GM12878 (cell line): Measurements from ENCODE around the gene PRDM15. TPM values are rescaled to one million over a fixed set of nuclear protein-coding genes. Genes with fewer than 3 reads are reported as not detected.

Experiments
- ATF2 ChIP-seq: IDR thresholded peaks from 2 replicates; pipeline ENCODE4 v1.6.1; 2012; ENCODE audit warnings: low read length, inconsistent platforms
- ATF7 ChIP-seq: fragments of 450-650 bp; IDR thresholded peaks from 2 replicates; pipeline ENCODE4 v1.6.1; 2016; ENCODE audit warnings: low read depth, mild to moderate bottlenecking
- BCL11A ChIP-seq: IDR thresholded peaks from 2 replicates; pipeline ENCODE4 v1.6.1; 2011; ENCODE audit warnings: low read depth, low read length
- CBX3 ChIP-seq: fragments of 200-600 bp; sonication (generic); IDR thresholded peaks from 2 replicates; pipeline ENCODE4 v1.6.1; 2016; ENCODE audit warnings: low read depth, borderline replicate concordance
- DPF2 ChIP-seq: fragments of 450-650 bp; IDR thresholded peaks from 2 replicates; pipeline ENCODE4 v1.6.1; 2017; ENCODE audit warnings: mild to moderate bottlenecking
- EGR1 ChIP-seq, 2 experiments: IDR thresholded peaks; 1 replicate in 1 of 2; 2 replicates in 1 of 2; pipeline ENCODE4 v1.6.1; 2011 to 2012; ENCODE audit warnings: low read depth in 2 of 2, low read length in 2 of 2, borderline replicate concordance in 1 of 2, mild to moderate bottlenecking in 1 of 2, moderate library complexity in 1 of 2
- EP300 ChIP-seq, 2 experiments: fragments of 150-350 bp in 1 of 2; IDR thresholded peaks; 2 replicates each; pipeline ENCODE4 v1.6.1; 2011 to 2012; ENCODE audit warnings: low read depth in 2 of 2, low read length in 2 of 2, borderline replicate concordance in 1 of 2, improper control_type of control experiment in 1 of 2, inconsistent platforms in 1 of 2; ENCODE audit not compliant: control insufficient read depth in 1 of 2
- GATAD2B ChIP-seq: fragments of 450-650 bp; conservative IDR thresholded peaks from 2 replicates; pipeline ENCODE4 v1.6.1; 2017; ENCODE audit warnings: low read depth, mild to moderate bottlenecking, moderate library complexity
- HDAC2 ChIP-seq: fragments of 200-600 bp; sonication (generic); IDR thresholded peaks from 2 replicates; pipeline ENCODE4 v1.6.1; 2017
- MEF2B ChIP-seq: fragments of 450-650 bp; IDR thresholded peaks from 2 replicates; pipeline ENCODE4 v1.6.1; 2018; ENCODE audit warnings: mild to moderate bottlenecking, moderate library complexity; ENCODE audit not compliant: partially characterized antibody, poor library complexity, severe bottlenecking
- NFIC ChIP-seq: IDR thresholded peaks from 2 replicates; pipeline ENCODE4 v1.6.1; 2012; ENCODE audit warnings: low read depth, mild to moderate bottlenecking, inconsistent platforms, low read length, moderate library complexity
- NR2C2 ChIP-seq: IDR thresholded peaks from 2 replicates; pipeline ENCODE4 v1.6.1; 2011; ENCODE audit warnings: borderline replicate concordance, low read depth; ENCODE audit not compliant: control insufficient read depth, insufficient read length
- RELA ChIP-seq: fragments of 450-650 bp; IDR thresholded peaks from 2 replicates; pipeline ENCODE4 v1.8.0; 2014; ENCODE audit warnings: borderline replicate concordance; ENCODE audit not compliant: partially characterized antibody
- SIX5 ChIP-seq: IDR thresholded peaks from 2 replicates; pipeline ENCODE4 v1.6.1; 2011; ENCODE audit warnings: mild to moderate bottlenecking, low read depth, low read length, moderate library complexity; ENCODE audit not compliant: severe bottlenecking
- SMAD5 ChIP-seq: IDR thresholded peaks from 2 replicates; pipeline ENCODE4 v1.6.1; 2016; ENCODE audit warnings: antibody characterized with exemption, low read depth
- SUZ12 ChIP-seq: fragments of 200-600 bp; sonication (generic); IDR thresholded peaks from one replicate; pipeline ENCODE4 v1.6.1; 2018; ENCODE audit warnings: antibody characterized with exemption, mild to moderate bottlenecking; ENCODE audit not compliant: unreplicated experiment
- ZBTB40 ChIP-seq: fragments of 450-650 bp; IDR thresholded peaks from 2 replicates; pipeline ENCODE4 v1.6.1; 2016; ENCODE audit warnings: mild to moderate bottlenecking, moderate library complexity, borderline replicate concordance
- ZNF687 ChIP-seq: fragments of 450-650 bp; IDR thresholded peaks from 2 replicates; pipeline ENCODE4 v1.6.1; 2017; ENCODE audit warnings: mild to moderate bottlenecking, moderate library complexity
- ZZZ3 ChIP-seq: IDR thresholded peaks from 2 replicates; pipeline ENCODE4 v1.6.1; 2011; ENCODE audit warnings: low read depth; ENCODE audit not compliant: control insufficient read depth, insufficient read length
- polyA plus RNA-seq, 11 experiments: library from polyadenylated mRNA; depleted of rRNA in 4 of 11; unstranded in 6 of 11; stranded (reverse) in 5 of 11; fragments of >200 nt; fragmentation: Nextera tagmentation in 4 of 11; fragmentation: Illumina TruSeq in 1 of 11; extraction: Ambion mirVana in 4 of 11; extraction: Trizol in 1 of 11; gene quantifications; 1 replicate in 1 of 11; 2 replicates in 10 of 11; pipeline versions ENCODE4 v1.2.1 to v1.2.3, GENCODE V29; 2011 to 2016; ENCODE audit warnings: inconsistent platforms in 2 of 11, missing spikeins in 2 of 11, low read depth in 1 of 11
- total RNA-seq, 4 experiments: library from RNA; depleted of rRNA in 3 of 4; stranded (reverse); fragments of >200 nt in 3 of 4; fragmentation: Illumina TruSeq in 1 of 4; extraction: Trizol in 1 of 4; gene quantifications; 2 replicates each; pipeline versions ENCODE4 v1.2.1 to v1.2.3, GENCODE V29; 2013 to 2021

Gene PRDM15
- total and polyA plus RNA-seq, 10 of the 15 experiments (the other 5 are each of a cell fraction or from before 2014, with no cell fraction given): 2.2 to 16.0 (median 8.6) TPM

GRCh38 chr21:41865002-41865777 is 14.0 kb downstream of the PRDM15 start (continued):
- TF ChIP-seq ZNF687 (peak; percentile 56; the same call in 1 of the 2 replicates), BCL11A (peak; percentile 47; the same call in 1 of the 2 replicates), DPF2 (peak; percentile 81; the same call in 1 of the 2 replicates), RELA (no peak), SMAD5 (no peak), NFIC (peak; percentile 85), MEF2B (peak; percentile 24), CBX3 (no peak), NR2C2 (no peak), ZBTB40 (no peak), SUZ12 (no peak), EP300 (IDR thresholded peaks at IDR 0.05; ENCODE audit: borderline replicate concordance in 1 of 2, control insufficient read depth in 1 of 2, low read depth in 2 of 2, low read length in 2 of 2) (peak; percentile 73 to 84; a peak in 3 of 4 replicates), ZZZ3 (no peak), SIX5 (no peak), HDAC2 (no peak), GATAD2B (peak; percentile 93; the same call in 1 of the 2 replicates), ATF2 (peak; percentile 64; the same call in 1 of the 2 replicates), ATF7 (peak; percentile 89), EGR1 (IDR thresholded peaks at IDR 0.05; ENCODE audit: borderline replicate concordance in 1 of 2, low read depth in 2 of 2, low read length in 2 of 2) (no peak)
